ENCODE data around the gene LDB3.

The LDB3 gene

GRCh38 chr10:86655596-86655995 is 12.7 kb upstream of the LDB3 start:
- no peak for TF ChIP-seq CTCF (IDR thresholded peaks at IDR 0.05; ENCODE audit: borderline replicate concordance, insufficient read depth, low read depth, low read length)
- H3K4me3 ChIP-seq (ENCODE audit: low read depth, low read length): no peak overlapping the region

- H3K4me3 ChIP-seq (ENCODE audit: low read depth, low read length): no peak overlapping the region
- no peak for TF ChIP-seq CTCF (IDR thresholded peaks at IDR 0.05; ENCODE audit: borderline replicate concordance, insufficient read depth, low read depth, low read length)
Observed at GRCh38 chr10:86657011-86657395, 11.3 kb upstream of the LDB3 start.

GRCh38 chr10:86657396-86658011 is 10.8 kb upstream of the LDB3 start:
- TF ChIP-seq CTCF (IDR thresholded peaks at IDR 0.05; ENCODE audit: borderline replicate concordance, insufficient read depth, low read depth, low read length): no peak
- no peak overlapping the region for H3K4me3 ChIP-seq (ENCODE audit: low read depth, low read length)

GRCh38 chr10:86658261-86658741 is 10.0 kb upstream of the LDB3 start:
- no peak overlapping the region for H3K4me3 ChIP-seq (ENCODE audit: low read depth, low read length)
- no peak for TF ChIP-seq CTCF (IDR thresholded peaks at IDR 0.05; ENCODE audit: borderline replicate concordance, insufficient read depth, low read depth, low read length)

GRCh38 chr10:86658751-86659150 is 9.6 kb upstream of the LDB3 start:
- no peak for TF ChIP-seq CTCF (IDR thresholded peaks at IDR 0.05; ENCODE audit: borderline replicate concordance, insufficient read depth, low read depth, low read length)
- no peak overlapping the region for H3K4me3 ChIP-seq (ENCODE audit: low read depth, low read length)

GRCh38 chr10:86659161-86659691 is 9.1 kb upstream of the LDB3 start:
- no peak for TF ChIP-seq CTCF (IDR thresholded peaks at IDR 0.05; ENCODE audit: borderline replicate concordance, insufficient read depth, low read depth, low read length)
- H3K4me3 ChIP-seq (ENCODE audit: low read depth, low read length): no peak overlapping the region
